GM10248 (cell line): ENCODE results near the gene F2RL3.
"Not testable (repeated sequence)": the region's sequence is repeated elsewhere in the genome, so short reads cannot be mapped to it uniquely, and the experiment has no call there.

Experiments used
- CTCF ChIA-PET: fragments of 300-600 bp; sonication (Branson Sonifier 250); formaldehyde crosslinking; extraction: SDS; loops from one replicate; lab custom pipeline; 2021; ENCODE audit warnings: antibody characterized with exemption; lab: Yijun Ruan, JAX
- POLR2A ChIA-PET: fragments of 350-650 bp; sonication (Branson Sonifier 250); formaldehyde crosslinking; extraction: SDS; loops from one replicate; lab custom pipeline; 2020; ENCODE audit warnings: antibody characterized with exemption; lab: Yijun Ruan, JAX
- DNase-seq: peaks from one replicate; pipeline ENCODE4 v3.0.0; 2012; ENCODE audit errors: extremely low spot score
- TF ChIP-seq, protein P1 (sequence below): IDR thresholded peaks from 2 replicates; pipeline ENCODE4 v1.5.1; 2012; ENCODE audit warnings: mild to moderate bottlenecking, low read depth; ENCODE audit errors: extremely low read depth, missing control alignments, control extremely low read depth

Gene F2RL3

GRCh38 chr19:16931306-16931705 lies 42.5 kb downstream of the F2RL3 start:
- TF ChIP-seq, protein P1, sequence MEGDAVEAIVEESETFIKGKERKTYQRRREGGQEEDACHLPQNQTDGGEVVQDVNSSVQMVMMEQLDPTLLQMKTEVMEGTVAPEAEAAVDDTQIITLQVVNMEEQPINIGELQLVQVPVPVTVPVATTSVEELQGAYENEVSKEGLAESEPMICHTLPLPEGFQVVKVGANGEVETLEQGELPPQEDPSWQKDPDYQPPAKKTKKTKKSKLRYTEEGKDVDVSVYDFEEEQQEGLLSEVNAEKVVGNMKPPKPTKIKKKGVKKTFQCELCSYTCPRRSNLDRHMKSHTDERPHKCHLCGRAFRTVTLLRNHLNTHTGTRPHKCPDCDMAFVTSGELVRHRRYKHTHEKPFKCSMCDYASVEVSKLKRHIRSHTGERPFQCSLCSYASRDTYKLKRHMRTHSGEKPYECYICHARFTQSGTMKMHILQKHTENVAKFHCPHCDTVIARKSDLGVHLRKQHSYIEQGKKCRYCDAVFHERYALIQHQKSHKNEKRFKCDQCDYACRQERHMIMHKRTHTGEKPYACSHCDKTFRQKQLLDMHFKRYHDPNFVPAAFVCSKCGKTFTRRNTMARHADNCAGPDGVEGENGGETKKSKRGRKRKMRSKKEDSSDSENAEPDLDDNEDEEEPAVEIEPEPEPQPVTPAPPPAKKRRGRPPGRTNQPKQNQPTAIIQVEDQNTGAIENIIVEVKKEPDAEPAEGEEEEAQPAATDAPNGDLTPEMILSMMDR = no peak
- DNase-seq = no peak
- POLR2A ChIA-PET = no interaction called here
- CTCF ChIA-PET = interaction anchor here (1.5 kb wide), 1 partner anchor 16 kb away, joined by 3 read pairs; no protein-coding TSS in a partner anchor

DNA sequence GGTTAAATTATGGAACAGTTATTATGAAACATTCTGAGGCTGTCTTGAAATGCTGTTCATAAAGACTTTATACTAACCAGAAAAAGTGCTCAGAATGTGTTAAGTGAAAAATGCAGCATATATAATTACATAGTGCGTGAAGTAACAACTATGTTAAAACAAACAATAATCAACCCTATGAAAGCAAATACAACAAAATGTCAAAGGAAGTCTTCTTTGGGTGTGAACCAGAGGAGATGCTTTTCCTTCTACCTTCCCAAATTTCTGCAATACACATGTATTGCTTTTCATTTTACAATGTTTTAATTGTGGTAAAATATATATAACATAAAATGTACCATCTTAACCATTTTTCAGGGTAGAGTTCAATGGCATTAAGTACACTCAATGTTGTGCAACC lies 45.7 kb downstream of the F2RL3 start:
- CTCF ChIA-PET = no interaction called here
- POLR2A ChIA-PET = no interaction called here
- TF ChIP-seq, protein P1 = no peak
- no peak for DNase-seq

DNA sequence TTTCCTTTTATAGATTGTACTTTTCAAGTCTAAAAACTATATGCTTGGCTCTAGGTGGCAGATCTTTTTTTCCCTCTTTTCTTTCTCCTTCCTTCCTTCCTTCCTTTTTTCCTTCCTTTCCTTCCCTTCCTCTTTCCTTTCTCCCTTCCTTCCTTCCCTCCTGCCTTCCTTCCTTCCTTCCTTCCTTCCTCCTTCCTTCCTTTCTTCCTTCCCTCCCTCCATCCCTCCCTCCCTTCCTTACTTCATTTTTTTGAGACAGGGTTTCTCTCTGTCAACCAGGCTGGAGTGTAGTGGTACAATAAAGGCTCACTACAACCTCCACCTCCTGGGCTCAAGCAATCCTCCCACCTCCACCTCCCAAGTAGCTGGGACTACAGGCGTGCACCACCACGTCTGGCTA lies 48.1 kb downstream of the F2RL3 start:
- CTCF ChIA-PET = no interaction called here
- no peak for DNase-seq
- POLR2A ChIA-PET = no interaction called here
- TF ChIP-seq, protein P1 = no peak

DNA sequence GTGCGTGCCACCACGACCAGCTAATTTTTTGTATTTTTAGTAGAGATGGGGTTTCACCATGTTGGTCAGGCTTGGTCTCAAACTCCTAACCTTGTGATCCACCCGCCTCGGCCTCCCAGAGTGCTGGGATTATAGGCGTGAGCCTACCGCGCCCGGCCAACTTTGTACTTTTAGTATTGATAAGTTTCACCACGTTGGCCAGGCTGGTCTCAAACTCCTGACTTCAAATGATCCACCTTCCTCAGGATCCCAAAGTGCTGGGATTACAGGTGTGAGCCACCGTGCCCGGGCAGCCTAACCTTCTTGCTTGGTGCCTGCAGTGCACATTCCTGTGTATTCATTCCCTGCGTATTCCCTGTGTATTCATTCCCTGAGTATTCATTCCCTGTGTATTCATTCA lies 49.0 kb downstream of the F2RL3 start:
- DNase-seq, CTCF ChIA-PET, POLR2A ChIA-PET: not testable (repeated sequence)

DNA sequence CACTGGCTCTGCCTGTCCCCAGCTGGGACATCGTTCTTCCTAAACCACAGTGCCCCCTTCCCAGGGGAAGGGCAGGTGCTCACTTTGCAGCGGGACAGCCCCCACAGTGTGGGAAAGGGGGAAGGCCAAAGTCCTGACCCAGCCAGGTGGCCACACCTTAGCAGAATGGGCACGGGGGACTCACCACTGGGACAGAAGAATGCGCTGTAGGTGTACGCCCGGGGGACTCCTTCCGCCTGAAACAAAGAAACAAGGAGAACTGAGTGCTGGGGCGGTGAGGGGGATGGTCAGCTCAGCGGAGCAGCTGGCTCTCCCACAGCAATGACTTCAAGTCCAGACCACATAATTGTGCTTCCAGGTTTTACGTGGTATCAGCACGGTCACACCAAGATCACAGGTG lies 49.4 kb downstream of the F2RL3 start:
- ChIA-PET CTCF (no interaction called here), POLR2A (no interaction called here)
- TF ChIP-seq, protein P1 = no peak
- peak; percentile 3 for DNase-seq

GRCh38 chr19:16940063-16940462 lies 51.3 kb downstream of the F2RL3 start:
- POLR2A ChIA-PET, DNase-seq, CTCF ChIA-PET: not testable (repeated sequence)

GRCh38 chr19:16940626-16941025 lies 51.8 kb downstream of the F2RL3 start:
- CTCF ChIA-PET = no interaction called here
- DNase-seq = peak; percentile 6
- TF ChIP-seq, protein P1 = no peak
- POLR2A ChIA-PET = no interaction called here
